Spleen (tissue), 11 donors: ENCODE data around the gene DEFB124. TPM values are rescaled to one million over a fixed set of nuclear protein-coding genes. Genes with fewer than 3 reads are reported as not detected.

Experiments
- DNase-seq: peaks from one replicate; pipeline ENCODE4 v3.0.0-alpha.2; 2020
- H3K27ac ChIP-seq, 8 donors: fragments of 200-600 bp; sonication (generic) in 7 of 8; 1 replicate in 4 of 8; 2 replicates in 4 of 8; pipeline versions ENCODE4 v1.5.0 to v1.8.0; 2016 to 2021; ENCODE audit warnings: inconsistent platforms in 4 of 8, mild to moderate bottlenecking in 4 of 8, moderate library complexity in 1 of 8
- H3K27me3 ChIP-seq, 7 donors: fragments of 200-600 bp; sonication (generic) in 6 of 7; replicated peaks in 1 of 7; 1 replicate in 4 of 7; 2 replicates in 3 of 7; pipeline versions ENCODE4 v1.5.0 to v1.8.0; 2016 to 2021; ENCODE audit warnings: inconsistent platforms in 3 of 7, mild to moderate bottlenecking in 1 of 7
- H3K36me3 ChIP-seq, 6 donors: fragments of 200-600 bp; sonication (generic) in 5 of 6; 1 replicate in 4 of 6; 2 replicates in 2 of 6; pipeline versions ENCODE4 v1.5.0 to v1.8.0; 2016 to 2021; ENCODE audit warnings: inconsistent platforms in 2 of 6
- H3K4me1 ChIP-seq, 6 donors: fragments of 200-600 bp; sonication (generic) in 5 of 6; 1 replicate in 3 of 6; 2 replicates in 3 of 6; pipeline versions ENCODE4 v1.5.0 to v1.8.0; 2016 to 2021; ENCODE audit warnings: inconsistent platforms in 3 of 6
- H3K4me3 ChIP-seq, 8 donors: fragments of 200-600 bp; sonication (generic) in 7 of 8; 1 replicate in 4 of 8; 2 replicates in 4 of 8; pipeline versions ENCODE4 v1.5.0 to v1.8.0; 2016 to 2021; ENCODE audit warnings: inconsistent platforms in 4 of 8, mild to moderate bottlenecking in 4 of 8, moderate library complexity in 2 of 8
- H3K9me3 ChIP-seq, 8 donors: fragments of 200-600 bp; sonication (generic) in 7 of 8; 1 replicate in 4 of 8; 2 replicates in 4 of 8; pipeline versions ENCODE4 v1.5.0 to v1.8.0; 2016 to 2021; ENCODE audit warnings: inconsistent platforms in 4 of 8
- POLR2A ChIP-seq, 3 donors: fragments of 450-650 bp; IDR thresholded peaks; one replicate each; pipeline ENCODE4 v1.5.1; 2017; ENCODE audit warnings: antibody characterized with exemption in 3 of 3, mild to moderate bottlenecking in 1 of 3
- POLR2AphosphoS5 ChIP-seq, 3 donors: sonication (generic); formaldehyde crosslinking; IDR thresholded peaks; one replicate each; pipeline ENCODE4 v1.5.1; 2017; ENCODE audit warnings: antibody characterized with exemption in 3 of 3
- WGBS, 5 donors: extraction: QIAGEN DNeasy Blood & Tissue Kit in 3 of 5; methylation state at CpG; one replicate each; pipeline versions ENCODE4 v1.1.5 to v1.1.7; 2013 to 2018; 5-methylcytosine and 5-hydroxymethylcytosine counted together
- intact Hi-C: fragments of 100-400 bp; cut with DNase I; formaldehyde crosslinking; loops from one replicate; pipeline ENCODE4 v1.15.0; 2023; ENCODE audit warnings: low total_unique reads
- polyA plus RNA-seq, 3 donors: library from polyadenylated mRNA; stranded (reverse); fragments of 200-250 nt; gene quantifications; one replicate each; pipeline ENCODE4 v1.2.1, GENCODE V29; 2013
- total RNA-seq, 7 donors: library from RNA; depleted of rRNA in 3 of 7; stranded (reverse); fragments of >200 nt in 3 of 7; fragmentation: NEBNext Ultra II Directional in 4 of 7; extraction: Animal tissue kit (Norgen Biotek cat#: 25700) in 4 of 7; gene quantifications; one replicate each; pipeline versions ENCODE4 v1.1.0 to v1.2.1, GENCODE V29; 2016 to 2021
- TF ChIP-seq, protein P1 (sequence below), 11 experiments: fragments of 200-600 bp in 7 of 11; fragments of 450-650 bp in 4 of 11; sonication (generic) in 4 of 11; IDR thresholded peaks in 8 of 11; conservative IDR thresholded peaks in 3 of 11; 1 replicate in 7 of 11; 2 replicates in 4 of 11; pipeline versions ENCODE4 v1.4.0 to v1.8.0; 2016 to 2021; ENCODE audit warnings: antibody characterized with exemption in 11 of 11, inconsistent platforms in 4 of 11, mild to moderate bottlenecking in 1 of 11
- donor health status: healthy with polysubstance abuse.
- donor health status: DM: no; HTN: no; CAD: no; lungs with moderate emphysema.
- donor health status: DM: no; HTN: no; CAD: no.
- donor health status: Bipolar disorder and iron deficiency.
- donor health status: healthy.
- donor health status: DM: no; HTN: no; CAD: no.
- donor health status: DM: yes; HTN: yes; CAD: no.

Gene DEFB124
- total and polyA plus RNA-seq, 10 donors, result 0.24 TPM; not detected in 9

DNA sequence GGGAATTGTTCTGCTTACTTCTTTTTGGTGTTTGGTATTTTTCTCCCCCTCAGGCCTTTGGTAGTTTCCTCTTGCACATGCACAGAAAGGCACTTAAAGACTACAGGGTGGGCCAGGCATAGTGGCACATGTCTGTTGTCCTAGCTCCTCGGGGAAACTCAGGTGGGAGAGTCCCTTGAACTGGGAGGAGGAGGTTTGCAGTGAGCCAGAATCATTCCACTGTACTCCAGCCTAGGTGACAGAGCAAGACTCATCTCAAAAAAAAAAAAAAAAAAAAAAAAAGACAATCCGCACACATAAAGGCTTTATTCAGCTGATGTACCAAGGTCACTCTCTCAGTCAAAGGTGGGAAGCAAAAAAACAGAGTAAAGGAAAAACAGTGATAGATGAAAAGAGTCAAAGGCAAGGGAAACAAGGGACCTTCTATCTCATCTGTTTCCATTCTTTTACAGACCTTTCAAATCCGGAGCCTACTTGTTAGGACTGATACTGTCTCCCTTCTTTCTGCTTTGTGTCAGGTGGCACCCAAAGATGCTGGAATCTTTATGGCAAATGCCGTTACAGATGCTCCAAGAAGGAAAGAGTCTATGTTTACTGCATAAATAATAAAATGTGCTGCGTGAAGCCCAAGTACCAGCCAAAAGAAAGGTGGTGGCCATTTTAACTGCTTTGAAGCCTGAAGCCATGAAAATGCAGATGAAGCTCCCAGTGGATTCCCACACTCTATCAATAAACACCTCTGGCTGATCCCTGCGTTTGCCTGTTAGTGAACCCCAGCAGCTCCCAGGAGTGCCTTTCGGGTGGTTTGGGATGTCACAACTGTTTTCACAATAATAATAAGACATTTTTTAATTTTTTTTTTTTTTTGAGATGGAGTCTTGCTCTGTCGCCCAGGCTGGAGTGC lies 25.2 kb downstream of the DEFB124 start:
- no peak for DNase-seq
- Histone ChIP-seq H3K27ac (no peak overlapping the region), H3K9me3 (no peaks in the 10 kb centered on the region), H3K27me3 (peaks cover 0 to 8% (median 0%) of the 10 kb centered on the region in 7 donors), H3K36me3 (no peaks in the 10 kb centered on the region), H3K4me1 (no peaks in the 10 kb centered on the region), H3K4me3 (no peak overlapping the region)
- intact Hi-C loops, result no loop called here
- no peak for TF ChIP-seq POLR2A (IDR thresholded peaks at IDR 0.05)
- TF ChIP-seq POLR2AphosphoS5 (IDR thresholded peaks at IDR 0.05), result no peak
- TF ChIP-seq, protein P1, sequence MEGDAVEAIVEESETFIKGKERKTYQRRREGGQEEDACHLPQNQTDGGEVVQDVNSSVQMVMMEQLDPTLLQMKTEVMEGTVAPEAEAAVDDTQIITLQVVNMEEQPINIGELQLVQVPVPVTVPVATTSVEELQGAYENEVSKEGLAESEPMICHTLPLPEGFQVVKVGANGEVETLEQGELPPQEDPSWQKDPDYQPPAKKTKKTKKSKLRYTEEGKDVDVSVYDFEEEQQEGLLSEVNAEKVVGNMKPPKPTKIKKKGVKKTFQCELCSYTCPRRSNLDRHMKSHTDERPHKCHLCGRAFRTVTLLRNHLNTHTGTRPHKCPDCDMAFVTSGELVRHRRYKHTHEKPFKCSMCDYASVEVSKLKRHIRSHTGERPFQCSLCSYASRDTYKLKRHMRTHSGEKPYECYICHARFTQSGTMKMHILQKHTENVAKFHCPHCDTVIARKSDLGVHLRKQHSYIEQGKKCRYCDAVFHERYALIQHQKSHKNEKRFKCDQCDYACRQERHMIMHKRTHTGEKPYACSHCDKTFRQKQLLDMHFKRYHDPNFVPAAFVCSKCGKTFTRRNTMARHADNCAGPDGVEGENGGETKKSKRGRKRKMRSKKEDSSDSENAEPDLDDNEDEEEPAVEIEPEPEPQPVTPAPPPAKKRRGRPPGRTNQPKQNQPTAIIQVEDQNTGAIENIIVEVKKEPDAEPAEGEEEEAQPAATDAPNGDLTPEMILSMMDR (IDR thresholded peaks at IDR 0.05 in 8 of 11, conservative IDR thresholded peaks at IDR 0.05 in 3 of 11), result no peak
- WGBS, 5 donors, result 69 to 82% (median 71%) methylated on average over 8 of the region's 8 CpGs

DNA sequence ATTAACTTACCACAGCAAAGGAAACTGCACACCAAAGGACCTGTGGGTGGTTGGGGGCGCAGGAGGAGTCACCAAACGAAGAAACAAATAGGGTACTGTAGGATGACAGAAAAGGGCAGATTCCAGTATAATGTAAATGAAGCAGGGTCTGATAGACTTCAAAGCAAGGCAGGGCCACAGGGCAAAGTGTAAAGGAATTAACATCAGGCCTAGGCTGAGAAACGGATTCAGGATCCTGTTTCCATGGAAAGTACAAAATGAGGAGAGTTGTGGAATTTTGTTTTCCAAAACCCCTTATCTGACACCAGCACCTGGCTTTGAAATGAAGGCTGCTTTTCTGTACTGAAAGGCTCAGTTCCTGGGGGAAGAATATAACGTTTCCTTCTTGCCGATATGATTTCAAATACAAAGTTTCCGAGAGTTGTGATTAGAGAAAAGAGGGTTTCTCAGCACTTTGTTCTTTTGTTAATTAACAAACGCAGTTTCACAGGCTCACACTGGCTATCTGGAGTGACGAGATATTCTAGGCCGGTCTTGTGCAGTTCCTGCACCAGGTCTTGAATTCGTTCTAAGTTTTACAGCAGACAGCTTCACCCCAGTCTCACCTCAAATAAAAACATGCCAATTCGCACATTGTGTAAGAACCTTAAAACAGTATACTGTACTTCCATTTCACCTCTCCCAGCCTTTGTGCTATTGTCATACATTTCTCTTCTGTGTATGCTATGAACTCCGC lies 28.7 kb downstream of the DEFB124 start:
- TF ChIP-seq POLR2AphosphoS5 (IDR thresholded peaks at IDR 0.05) (no peak), POLR2A (IDR thresholded peaks at IDR 0.05) (no peak)
- TF ChIP-seq, protein P1 (IDR thresholded peaks at IDR 0.05 in 8 of 11, conservative IDR thresholded peaks at IDR 0.05 in 3 of 11), result no peak

DNA sequence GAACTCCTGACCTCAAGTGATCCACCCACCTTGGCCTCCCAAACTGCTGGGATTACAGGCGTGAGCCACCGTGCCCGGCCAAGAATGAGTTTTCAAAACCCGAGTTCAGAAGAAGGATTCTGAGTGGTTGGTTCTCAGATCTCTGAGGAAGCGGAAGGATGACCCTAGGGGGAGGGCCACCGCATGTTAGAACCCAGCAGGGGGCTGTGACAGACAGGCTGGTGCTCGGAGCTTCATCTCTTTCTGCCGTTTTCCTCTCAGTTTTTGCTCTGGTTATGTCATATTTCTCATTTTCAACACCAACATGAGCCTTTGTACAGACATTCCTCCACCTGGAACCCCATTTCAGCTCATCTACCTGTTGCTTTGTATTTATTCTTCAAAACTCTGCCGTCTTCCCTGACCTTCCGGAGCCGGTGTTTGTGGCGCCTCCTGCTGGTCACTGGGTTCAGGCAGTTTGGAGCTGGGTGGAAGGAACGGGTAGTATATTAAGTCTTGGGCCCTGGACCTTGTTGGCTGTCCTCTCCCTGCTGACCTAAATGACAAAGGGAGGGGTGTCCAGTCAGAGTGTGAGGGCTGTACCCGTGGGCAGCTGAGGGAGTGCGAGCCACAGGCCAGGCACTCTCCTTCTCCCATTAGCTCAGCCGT lies 34.8 kb downstream of the DEFB124 start, which contains the start of gene DEFB123:
TSS of gene DEFB123 (plus strand) at position 621 of the 648 bp plus-strand sequence. CDS start 67 bp downstream, outside the sequence.
- TF ChIP-seq, protein P1 (IDR thresholded peaks at IDR 0.05 in 8 of 11, conservative IDR thresholded peaks at IDR 0.05 in 3 of 11), result no peak
- TF ChIP-seq POLR2A (IDR thresholded peaks at IDR 0.05) (no peak), POLR2AphosphoS5 (IDR thresholded peaks at IDR 0.05) (no peak)
- DNase-seq, result no peak
- H3K27me3 ChIP-seq, result peaks cover 0 to 31% (median 0%) of the 10 kb centered on the region in 7 donors
- H3K9me3 ChIP-seq, result no peaks in the 10 kb centered on the region
- H3K4me1 ChIP-seq, result no peaks in the 10 kb centered on the region
- H3K27ac ChIP-seq, result no peak within 1 kb of the TSS
- intact Hi-C loops, result no loop called here
- no peak within 1 kb of the TSS for H3K4me3 ChIP-seq
- 79 to 82% (median 81%) methylated on average over 16 of the region's 16 CpGs for WGBS, 5 donors
- no peaks in the 10 kb centered on the region for H3K36me3 ChIP-seq

More for the DNA sequence above, 28.7 kb downstream of the DEFB124 start:
- H3K36me3 ChIP-seq, result no peaks in the 10 kb centered on the region
- peaks cover 0 to 14% (median 0%) of the 10 kb centered on the region in 7 donors for H3K27me3 ChIP-seq
- H3K9me3 ChIP-seq, result no peaks in the 10 kb centered on the region
- H3K4me3 ChIP-seq, result no peak overlapping the region
- DNase-seq, result no peak
- WGBS, 5 donors, result 72 to 78% (median 74%) methylated on average over 12 of the region's 12 CpGs
- intact Hi-C loops, result no loop called here
- H3K27ac ChIP-seq, result no peak overlapping the region
- H3K4me1 ChIP-seq, result no peaks in the 10 kb centered on the region
